NCI-H524 treated with DMSO at 0.1 percent for 48 hours (cell line): ENCODE results near the gene ARHGAP10.
"Not testable (repeated sequence)": the region's sequence is repeated elsewhere in the genome, so short reads cannot be mapped to it uniquely, and the experiment has no call there.

Experiments
- DNase-seq: peaks from one replicate; lab custom pipeline; 2025; lab: John Stamatoyannopoulos, UW

Gene ARHGAP10

GRCh38 chr4:148064451-148064850, 332.6 kb downstream of the ARHGAP10 start:
- no peak for DNase-seq

DNA sequence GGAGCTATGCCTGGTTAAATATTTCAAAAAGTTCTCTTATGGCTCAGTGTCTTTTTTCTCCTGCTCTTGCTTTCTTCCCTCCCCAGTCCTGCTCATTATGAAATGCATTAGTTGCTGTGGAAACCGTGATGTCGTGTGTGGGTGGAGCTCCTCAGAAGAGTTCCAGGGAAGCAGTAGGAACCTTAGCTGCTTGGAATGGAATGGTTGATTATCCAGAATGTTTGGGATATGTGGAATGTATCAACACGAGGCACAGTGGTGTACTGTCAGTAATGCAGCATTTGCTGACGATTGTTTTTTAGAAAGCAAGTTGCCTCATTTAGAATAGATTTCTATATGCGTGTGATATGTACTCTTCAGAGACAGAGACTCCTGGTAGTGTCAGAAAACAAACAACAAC, 333.2 kb downstream of the ARHGAP10 start:
- no peak for DNase-seq

DNA sequence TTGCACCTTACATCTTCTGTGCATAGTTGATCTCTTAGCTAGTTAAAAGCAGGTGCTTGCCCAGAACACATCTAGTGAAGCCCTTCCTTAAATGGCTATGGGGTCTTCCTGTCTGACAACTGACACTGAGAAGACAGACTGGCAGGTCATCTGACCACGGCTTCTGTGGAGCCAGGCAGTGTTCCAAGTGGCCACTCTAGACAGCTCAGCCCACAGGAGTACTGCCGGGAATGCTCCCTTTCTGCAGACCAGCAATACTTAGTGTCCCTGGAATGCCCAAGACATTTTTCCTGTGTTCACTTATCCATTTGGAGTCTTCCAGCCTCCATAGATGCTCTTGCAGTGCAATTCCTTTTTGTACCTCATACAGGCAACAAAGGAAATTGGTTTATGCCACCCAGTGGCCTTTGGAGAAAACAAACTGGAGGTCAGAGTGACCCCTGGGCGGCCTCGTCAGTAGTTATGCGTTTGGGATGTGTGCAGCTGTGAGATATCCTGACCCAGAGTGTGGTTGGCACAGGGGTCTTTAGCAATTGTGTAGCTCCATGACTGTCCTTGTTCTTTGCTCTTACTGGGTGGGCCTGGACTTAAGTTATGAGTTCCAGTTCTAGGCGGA, 335.5 kb downstream of the ARHGAP10 start:
- no peak for DNase-seq

- DNase-seq, result peak; percentile 58
Observed at GRCh38 chr4:148068065-148068911, 336.4 kb downstream of the ARHGAP10 start.

DNA sequence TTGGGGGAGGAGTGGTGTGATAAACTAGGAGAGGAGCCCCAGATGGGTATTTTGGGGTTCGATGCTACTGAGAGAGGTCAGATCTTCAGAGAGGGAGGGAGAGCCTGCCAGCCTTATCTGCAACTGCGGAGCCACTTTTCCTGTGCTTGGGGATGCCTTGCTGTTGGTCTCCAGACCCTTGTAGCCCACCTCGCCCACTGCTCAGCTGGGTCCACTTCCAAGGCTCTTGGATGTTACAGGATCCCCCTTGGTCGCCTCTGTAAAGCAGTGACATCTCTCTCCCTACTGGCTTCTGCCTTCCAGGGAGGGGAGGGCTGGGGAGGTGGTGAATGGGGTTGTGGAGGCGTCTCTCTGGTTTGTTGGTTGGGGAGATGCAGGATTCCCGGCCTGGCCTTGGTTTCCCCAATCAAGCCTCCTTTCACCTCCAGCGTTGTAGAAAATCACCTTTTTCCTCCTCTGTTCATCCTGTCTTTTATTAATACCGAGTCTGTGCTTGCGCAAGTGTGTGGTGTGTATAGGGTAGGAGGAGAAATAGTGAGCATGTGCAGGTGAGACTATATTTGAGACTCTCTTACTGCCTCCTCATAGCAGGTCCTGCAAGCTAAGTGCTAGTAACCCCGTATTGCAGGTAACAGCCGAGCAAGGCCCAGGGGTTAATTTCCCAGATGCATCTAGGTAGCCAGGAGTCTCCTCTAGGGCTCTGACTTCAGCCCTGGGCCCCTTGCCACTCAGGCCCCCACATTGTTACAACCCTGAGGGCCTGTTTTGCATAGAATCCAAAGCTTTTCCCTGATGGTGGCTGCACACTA, 337.4 kb downstream of the ARHGAP10 start:
- no peak for DNase-seq

GRCh38 chr4:148069895-148070178, 337.9 kb downstream of the ARHGAP10 start:
- no peak for DNase-seq

GRCh38 chr4:148071009-148071408, 339.1 kb downstream of the ARHGAP10 start:
- no peak for DNase-seq

DNA sequence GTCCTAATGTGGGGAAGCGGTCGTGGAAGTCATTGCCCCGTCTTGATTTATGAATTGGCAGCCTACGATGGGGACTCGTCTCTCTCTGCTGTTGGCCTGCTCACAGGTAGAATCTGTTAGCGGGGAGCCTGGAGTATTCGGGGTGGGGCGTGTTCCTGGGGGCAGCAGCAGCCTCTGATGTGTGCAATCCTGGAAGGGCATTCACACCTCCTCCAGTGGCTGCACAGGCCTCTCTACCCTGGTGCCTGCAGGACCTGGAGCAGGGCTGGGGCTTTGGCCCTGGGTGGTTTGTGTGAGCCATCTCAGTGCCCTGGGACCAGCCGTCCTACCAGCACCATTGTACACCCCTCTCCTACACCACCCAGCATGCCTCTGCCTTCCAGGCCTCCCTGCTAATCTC, 340.9 kb downstream of the ARHGAP10 start:
- no peak for DNase-seq

GRCh38 chr4:148073349-148073748, 341.5 kb downstream of the ARHGAP10 start:
- no peak for DNase-seq

- DNase-seq, result no peak
Observed at GRCh38 chr4:148074462-148074861, 342.6 kb downstream of the ARHGAP10 start.

DNA sequence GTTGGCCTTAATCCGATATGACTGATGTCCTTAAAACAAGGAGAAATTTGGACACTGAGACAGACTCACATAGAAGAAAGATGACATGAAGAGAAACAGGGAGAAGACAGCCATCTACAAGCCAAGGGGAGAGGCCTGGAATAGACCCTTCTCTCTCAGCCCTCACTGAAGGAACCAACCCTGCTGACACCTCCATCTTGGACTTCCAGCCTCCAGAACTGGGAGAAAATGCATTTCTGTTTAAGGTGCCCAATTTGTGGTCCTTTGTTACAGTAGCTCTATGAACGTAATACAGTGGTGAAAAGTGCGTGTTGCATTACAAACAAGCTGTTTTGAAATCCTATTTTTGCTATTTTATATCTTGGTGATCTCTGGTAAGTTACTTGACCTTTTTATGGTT, 343.6 kb downstream of the ARHGAP10 start:
- DNase-seq, result no peak

DNA sequence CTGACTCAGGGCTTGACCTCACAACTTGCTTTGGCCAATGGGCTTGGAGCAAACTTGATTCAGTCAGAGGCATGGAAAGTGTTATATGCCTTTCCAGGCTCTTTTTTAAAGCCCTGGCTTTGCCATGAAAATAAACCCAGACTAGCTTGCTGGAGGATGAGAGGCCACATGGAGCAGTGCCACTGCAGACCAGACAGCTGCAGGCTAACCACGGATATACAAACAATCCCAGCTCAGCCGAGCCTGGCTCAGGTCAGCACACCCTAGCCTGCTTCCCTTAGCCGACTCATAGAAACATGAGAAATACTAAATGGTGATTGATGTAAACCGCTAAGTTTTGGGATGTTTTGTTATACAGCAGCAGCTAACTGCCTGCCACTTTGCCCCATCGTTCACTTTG, 345.1 kb downstream of the ARHGAP10 start:
- no peak for DNase-seq

DNA sequence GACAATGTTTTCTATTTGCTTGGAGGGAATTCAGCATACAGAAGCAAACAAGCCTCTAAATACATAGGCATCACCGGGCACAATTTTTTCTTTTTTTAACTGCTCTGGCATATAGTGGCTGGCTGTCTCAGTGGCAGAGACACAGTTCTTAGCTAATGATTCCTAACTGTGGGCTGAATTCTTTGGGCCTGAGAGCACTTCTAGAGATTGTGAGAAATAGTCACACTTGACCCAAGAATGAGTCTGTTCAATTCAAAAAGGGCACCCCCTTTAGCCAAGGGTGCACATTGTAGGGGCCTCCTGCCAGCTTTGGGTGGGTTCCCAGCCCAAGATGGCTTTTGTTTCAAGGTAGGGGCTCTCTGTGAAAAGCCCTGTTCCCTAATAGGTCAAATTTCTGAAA, 345.7 kb downstream of the ARHGAP10 start:
- DNase-seq, result no peak

DNA sequence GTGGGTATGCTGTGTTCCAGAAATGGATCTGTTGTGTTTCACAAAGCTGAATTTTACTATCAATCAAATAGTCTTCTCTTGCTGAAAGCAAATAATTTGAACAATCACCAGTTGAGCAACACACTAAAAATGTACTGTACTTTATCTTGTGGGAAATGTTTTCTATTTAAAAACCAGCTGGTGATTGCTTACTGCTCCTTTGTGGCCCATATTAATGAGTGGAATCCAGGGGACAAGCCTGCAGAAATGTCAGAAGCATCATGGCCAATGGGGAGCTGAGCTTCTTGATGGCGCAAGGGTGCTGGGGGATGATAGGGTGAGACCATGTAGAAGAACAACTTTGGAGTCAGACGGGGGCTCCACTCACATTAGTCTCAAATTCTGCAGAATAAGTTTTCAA, 346.2 kb downstream of the ARHGAP10 start:
- DNase-seq, result no peak

- DNase-seq, result no peak
Observed at GRCh38 chr4:148079961-148080360, 348.1 kb downstream of the ARHGAP10 start.

- DNase-seq, result no peak
Observed at GRCh38 chr4:148081267-148081666, 349.4 kb downstream of the ARHGAP10 start.

GRCh38 chr4:148081745-148082144, 349.9 kb downstream of the ARHGAP10 start:
- DNase-seq, result no peak

DNA sequence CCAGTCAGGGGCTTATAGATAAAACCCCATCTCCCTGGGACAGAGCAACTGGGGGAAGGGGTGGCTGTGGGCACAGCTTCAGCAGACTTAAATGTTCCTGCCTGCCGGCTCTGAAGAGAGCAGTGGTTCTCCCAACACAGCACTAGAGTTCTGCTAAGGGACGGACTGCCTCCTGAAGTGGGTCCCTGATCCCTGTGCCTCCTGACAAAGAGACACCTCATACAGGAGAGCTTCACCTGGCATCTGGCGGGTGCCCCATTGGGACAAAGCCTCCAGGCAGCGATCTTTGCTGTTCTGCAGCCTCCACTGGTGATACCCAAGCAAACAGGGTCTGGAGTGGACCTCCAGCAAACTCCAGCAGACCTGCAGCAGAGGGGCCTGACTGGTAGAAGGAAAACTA, 351.2 kb downstream of the ARHGAP10 start:
- DNase-seq, result not testable (repeated sequence)

DNA sequence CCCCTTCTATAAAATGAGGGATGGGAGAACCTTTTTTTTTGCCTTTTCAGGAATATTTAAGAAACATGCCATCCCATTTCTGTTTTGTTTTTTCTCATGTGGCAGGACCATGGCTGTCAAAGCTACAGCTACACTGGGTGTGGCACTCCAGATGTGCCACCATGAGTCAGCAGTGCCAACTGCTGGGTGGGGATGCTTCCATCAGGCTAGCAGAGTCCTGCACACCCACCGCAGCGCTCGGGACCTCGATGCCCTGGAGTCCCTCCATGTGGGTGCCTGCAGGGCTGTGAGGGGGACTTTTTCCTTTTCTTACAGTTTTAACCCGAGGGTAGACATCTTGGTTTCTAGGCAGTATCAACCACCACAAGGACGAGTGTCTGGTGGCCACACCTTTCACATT, 357.7 kb downstream of the ARHGAP10 start:
- DNase-seq, result no peak

GRCh38 chr4:148090029-148090428, 358.1 kb downstream of the ARHGAP10 start:
- no peak for DNase-seq

- no peak for DNase-seq
Observed at GRCh38 chr4:148090503-148091476, 358.9 kb downstream of the ARHGAP10 start.

- no peak for DNase-seq
Observed at GRCh38 chr4:148091896-148092295, 360.0 kb downstream of the ARHGAP10 start.
